Nephron progenitor cell (in vitro differentiated cells): ENCODE results near the gene SWAP70.
"Not testable (repeated sequence)": the region's sequence is repeated elsewhere in the genome, so short reads cannot be mapped to it uniquely, and the experiment has no call there.

ENCODE experiments used
- DNase-seq: peaks from one replicate; pipeline ENCODE4 v3.0.0; 2021
- H3K27ac Mint-ChIP-seq: 2 replicates; pipeline ENCODE4 v1.8.0; 2021; ENCODE audit warnings: mild to moderate bottlenecking, moderate library complexity, mixed read lengths
- H3K27me3 Mint-ChIP-seq: 2 replicates; pipeline ENCODE4 v1.8.0; 2021; ENCODE audit warnings: mild to moderate bottlenecking, low read depth, mixed read lengths; ENCODE audit not compliant: poor library complexity
- H3K36me3 Mint-ChIP-seq: 2 replicates; pipeline ENCODE4 v1.8.0; 2021; ENCODE audit warnings: low read depth, mixed read lengths
- H3K4me1 Mint-ChIP-seq: 2 replicates; pipeline ENCODE4 v1.8.0; 2021; ENCODE audit warnings: mixed read lengths
- H3K4me3 Mint-ChIP-seq: 2 replicates; pipeline ENCODE4 v1.8.0; 2021; ENCODE audit warnings: mild to moderate bottlenecking, moderate library complexity, mixed read lengths
- H3K9me3 Mint-ChIP-seq: 2 replicates; pipeline ENCODE4 v1.8.0; 2021; ENCODE audit warnings: mild to moderate bottlenecking, moderate library complexity, mixed read lengths
- CTCF ChIP-seq: fragments of 200-600 bp; sonication (generic); IDR thresholded peaks from 2 replicates; pipeline ENCODE4 v1.5.0; 2021; ENCODE audit warnings: antibody characterized with exemption

SWAP70 gene

DNA sequence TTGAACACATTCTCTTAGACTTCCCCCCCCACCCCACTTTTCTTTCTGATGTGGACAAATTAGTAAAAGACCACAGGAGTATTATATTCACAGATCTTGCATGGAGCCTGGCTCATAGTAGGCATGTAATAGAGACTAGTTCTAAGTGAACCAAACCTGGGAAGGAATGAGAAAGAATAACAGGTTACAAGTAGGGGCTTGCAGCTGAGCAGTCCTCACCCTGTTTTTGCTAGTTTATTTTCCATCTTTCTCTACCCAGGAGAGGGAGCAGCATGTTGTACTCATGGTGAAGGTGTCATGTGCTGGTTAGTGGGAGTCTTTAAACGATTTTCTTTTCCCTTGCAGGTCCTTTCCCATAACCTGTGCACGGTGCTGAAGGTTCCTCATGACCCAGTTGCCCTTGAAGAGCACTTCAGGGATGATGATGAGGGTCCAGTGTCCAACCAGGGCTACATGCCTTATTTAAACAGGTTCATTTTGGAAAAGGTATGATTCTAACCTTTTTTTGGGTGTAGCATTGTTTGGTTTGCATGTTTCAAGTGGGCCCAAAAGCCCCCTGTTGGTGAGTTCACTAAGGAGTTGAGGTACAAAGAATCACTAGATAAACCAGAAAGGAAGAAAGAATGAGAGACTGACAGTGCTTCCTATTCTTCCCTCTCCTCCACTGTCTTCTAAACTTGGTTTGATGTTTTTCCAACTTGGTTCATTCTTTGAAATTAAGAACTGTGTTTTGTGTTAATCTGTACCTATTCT, 30.1 kb downstream of the SWAP70 start:
- Mint-ChIP-seq H3K36me3 (peaks cover 34% of the 10 kb centered on the region), H3K27ac (no peak overlapping the region), H3K9me3 (no peaks in the 10 kb centered on the region), H3K4me1 (peaks cover 21% of the 10 kb centered on the region), H3K27me3 (no peaks in the 10 kb centered on the region), H3K4me3 (no peak overlapping the region)
- TF ChIP-seq CTCF: no peak
- no peak for DNase-seq

DNA sequence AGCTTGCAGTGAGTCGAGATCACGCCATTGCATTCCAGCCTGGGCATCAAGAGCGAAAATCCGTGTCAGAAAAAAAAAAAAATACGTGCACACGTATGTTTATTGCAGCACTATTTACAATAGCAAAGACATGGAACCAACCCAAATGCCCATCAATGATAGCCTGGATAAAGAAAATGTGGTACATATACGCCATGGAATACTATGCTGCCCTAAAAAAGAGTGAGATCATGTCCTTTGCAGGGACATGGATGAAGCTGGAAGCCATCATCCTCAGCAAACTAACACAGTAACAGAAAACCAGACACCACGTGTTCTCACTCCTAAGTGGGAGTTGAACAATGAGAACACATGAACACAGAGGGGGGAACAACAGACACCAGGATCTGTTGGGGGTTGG, 31.4 kb downstream of the SWAP70 start:
- Mint-ChIP-seq H3K36me3 (peaks cover 34% of the 10 kb centered on the region), H3K4me1 (peaks cover 21% of the 10 kb centered on the region)
- H3K27me3 Mint-ChIP-seq, H3K27ac Mint-ChIP-seq, H3K4me3 Mint-ChIP-seq, DNase-seq, H3K9me3 Mint-ChIP-seq: not testable (repeated sequence)

GRCh38 chr11:9697766-9698165, 33.9 kb downstream of the SWAP70 start:
- H3K9me3 Mint-ChIP-seq: no peaks in the 10 kb centered on the region
- no peak for DNase-seq

GRCh38 chr11:9700105-9700801, 36.4 kb downstream of the SWAP70 start:
- DNase-seq: no peak
- H3K4me3 Mint-ChIP-seq: no peak overlapping the region
- no peaks in the 10 kb centered on the region for H3K9me3 Mint-ChIP-seq
- H3K4me1 Mint-ChIP-seq: peaks cover 15% of the 10 kb centered on the region
- TF ChIP-seq CTCF: no peak
- H3K36me3 Mint-ChIP-seq: peaks cover 25% of the 10 kb centered on the region
- no peak overlapping the region for H3K27ac Mint-ChIP-seq
- H3K27me3 Mint-ChIP-seq: no peaks in the 10 kb centered on the region

More at GRCh38 chr11:9697766-9698165, 33.9 kb downstream of the SWAP70 start:
- H3K27me3 Mint-ChIP-seq: no peaks in the 10 kb centered on the region
- H3K36me3 Mint-ChIP-seq: peaks cover 34% of the 10 kb centered on the region
- no peak overlapping the region for H3K4me3 Mint-ChIP-seq
- H3K4me1 Mint-ChIP-seq: peaks cover 11% of the 10 kb centered on the region
- no peak overlapping the region for H3K27ac Mint-ChIP-seq
- TF ChIP-seq CTCF: no peak

GRCh38 chr11:9701799-9702198, 37.9 kb downstream of the SWAP70 start:
- H3K4me3 Mint-ChIP-seq: no peak overlapping the region
- H3K27me3 Mint-ChIP-seq: no peaks in the 10 kb centered on the region
- no peaks in the 10 kb centered on the region for H3K9me3 Mint-ChIP-seq
- H3K4me1 Mint-ChIP-seq: peaks cover 15% of the 10 kb centered on the region
- peaks cover 14% of the 10 kb centered on the region for H3K36me3 Mint-ChIP-seq
- no peak for TF ChIP-seq CTCF
- H3K27ac Mint-ChIP-seq: peak overlapping the region; percentile 96
- no peak for DNase-seq

DNA sequence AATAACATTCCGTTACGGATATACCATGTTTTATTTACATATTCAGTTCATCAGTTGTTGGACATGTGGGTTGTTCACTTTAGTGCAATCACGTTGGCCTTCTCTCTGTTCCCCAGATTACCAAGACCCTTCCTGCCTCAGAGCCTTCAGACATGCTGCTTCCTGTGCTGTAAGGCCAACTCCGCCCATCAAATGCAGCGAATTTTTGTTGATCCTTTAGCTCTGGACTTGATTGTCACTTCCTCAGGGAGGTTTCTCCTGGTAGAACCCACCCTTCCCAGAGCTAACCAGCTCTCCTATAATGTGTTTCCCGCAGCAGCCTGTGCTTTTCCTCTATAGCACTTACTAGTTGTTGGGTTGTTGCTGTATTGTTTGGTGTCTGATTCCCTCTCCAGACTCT, 39.4 kb downstream of the SWAP70 start:
- H3K27ac Mint-ChIP-seq: peak overlapping the region; percentile 78
- peaks cover 7% of the 10 kb centered on the region for H3K36me3 Mint-ChIP-seq
- no peaks in the 10 kb centered on the region for H3K27me3 Mint-ChIP-seq
- no peak overlapping the region for H3K4me3 Mint-ChIP-seq
- peaks cover 15% of the 10 kb centered on the region for H3K4me1 Mint-ChIP-seq
- no peaks in the 10 kb centered on the region for H3K9me3 Mint-ChIP-seq
- DNase-seq: no peak
- no peak for TF ChIP-seq CTCF
